ENCODE data around the gene HDAC9. TPM values are rescaled to one million over a fixed set of nuclear protein-coding genes. Genes with fewer than 3 reads are reported as not detected.

The HDAC9 gene
- total RNA-seq, 1 experiment from 2014 or later: 159 TPM

GRCh38 chr7:19009936-19010280 is 514.4 kb downstream of the HDAC9 start:
- Mint-ChIP-seq H3K27me3 (ENCODE audit: unreplicated experiment) (no peaks in the 10 kb centered on the region), H3K36me3 (ENCODE audit: insufficient read depth, unreplicated experiment) (no peaks in the 10 kb centered on the region), H3K27ac (ENCODE audit: unreplicated experiment) (no peak overlapping the region), H3K9me3 (ENCODE audit: low read depth, unreplicated experiment) (no peaks in the 10 kb centered on the region), H3K4me1 (ENCODE audit: low read depth, unreplicated experiment) (peaks cover 14% of the 10 kb centered on the region), H3K4me3 (ENCODE audit: low read depth, unreplicated experiment) (no peak overlapping the region)
- CTCF ChIA-PET: no interaction called here
- no peak for DNase-seq
- no TSS peak for BruUV-seq (replicated peaks)
- intact Hi-C loops (cut with micrococcal nuclease; ENCODE audit: unreplicated experiment): no loop called here
- TF ChIP-seq, protein P1, sequence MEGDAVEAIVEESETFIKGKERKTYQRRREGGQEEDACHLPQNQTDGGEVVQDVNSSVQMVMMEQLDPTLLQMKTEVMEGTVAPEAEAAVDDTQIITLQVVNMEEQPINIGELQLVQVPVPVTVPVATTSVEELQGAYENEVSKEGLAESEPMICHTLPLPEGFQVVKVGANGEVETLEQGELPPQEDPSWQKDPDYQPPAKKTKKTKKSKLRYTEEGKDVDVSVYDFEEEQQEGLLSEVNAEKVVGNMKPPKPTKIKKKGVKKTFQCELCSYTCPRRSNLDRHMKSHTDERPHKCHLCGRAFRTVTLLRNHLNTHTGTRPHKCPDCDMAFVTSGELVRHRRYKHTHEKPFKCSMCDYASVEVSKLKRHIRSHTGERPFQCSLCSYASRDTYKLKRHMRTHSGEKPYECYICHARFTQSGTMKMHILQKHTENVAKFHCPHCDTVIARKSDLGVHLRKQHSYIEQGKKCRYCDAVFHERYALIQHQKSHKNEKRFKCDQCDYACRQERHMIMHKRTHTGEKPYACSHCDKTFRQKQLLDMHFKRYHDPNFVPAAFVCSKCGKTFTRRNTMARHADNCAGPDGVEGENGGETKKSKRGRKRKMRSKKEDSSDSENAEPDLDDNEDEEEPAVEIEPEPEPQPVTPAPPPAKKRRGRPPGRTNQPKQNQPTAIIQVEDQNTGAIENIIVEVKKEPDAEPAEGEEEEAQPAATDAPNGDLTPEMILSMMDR (IDR thresholded peaks at IDR 0.05; ENCODE audit: unreplicated experiment): no peak

GRCh38 chr7:19011212-19011611 is 515.7 kb downstream of the HDAC9 start:
- no peak overlapping the region for H3K4me3 Mint-ChIP-seq (ENCODE audit: low read depth, unreplicated experiment)
- H3K4me1 Mint-ChIP-seq (ENCODE audit: low read depth, unreplicated experiment): peaks cover 14% of the 10 kb centered on the region
- no peak for DNase-seq
- no peaks in the 10 kb centered on the region for H3K27me3 Mint-ChIP-seq (ENCODE audit: unreplicated experiment)
- BruUV-seq (replicated peaks): no TSS peak
- CTCF ChIA-PET: no interaction called here
- H3K36me3 Mint-ChIP-seq (ENCODE audit: insufficient read depth, unreplicated experiment): no peaks in the 10 kb centered on the region
- H3K27ac Mint-ChIP-seq (ENCODE audit: unreplicated experiment): no peak overlapping the region
- H3K9me3 Mint-ChIP-seq (ENCODE audit: low read depth, unreplicated experiment): no peaks in the 10 kb centered on the region
- intact Hi-C loops (cut with micrococcal nuclease; ENCODE audit: unreplicated experiment): no loop called here
- TF ChIP-seq, protein P1 (IDR thresholded peaks at IDR 0.05; ENCODE audit: unreplicated experiment): no peak

GRCh38 chr7:19015098-19015497 is 519.5 kb downstream of the HDAC9 start:
- TF ChIP-seq, protein P1 (IDR thresholded peaks at IDR 0.05; ENCODE audit: unreplicated experiment): no peak
- no TSS peak for BruUV-seq (replicated peaks)
- no peak overlapping the region for H3K4me3 Mint-ChIP-seq (ENCODE audit: low read depth, unreplicated experiment)
- no peaks in the 10 kb centered on the region for H3K27me3 Mint-ChIP-seq (ENCODE audit: unreplicated experiment)
- peaks cover 3% of the 10 kb centered on the region for H3K9me3 Mint-ChIP-seq (ENCODE audit: low read depth, unreplicated experiment)
- H3K27ac Mint-ChIP-seq (ENCODE audit: unreplicated experiment): no peak overlapping the region
- peaks cover 14% of the 10 kb centered on the region for H3K4me1 Mint-ChIP-seq (ENCODE audit: low read depth, unreplicated experiment)
- DNase-seq: no peak
- CTCF ChIA-PET: interaction anchor here (0.7 to 0.8 kb wide), 2 partner anchors 58 to 477 kb away, joined by 3 to 4 read pairs; no protein-coding TSS in a partner anchor
- intact Hi-C loops (cut with micrococcal nuclease; ENCODE audit: unreplicated experiment): no loop called here
- H3K36me3 Mint-ChIP-seq (ENCODE audit: insufficient read depth, unreplicated experiment): no peaks in the 10 kb centered on the region

- Mint-ChIP-seq H3K27me3 (ENCODE audit: unreplicated experiment) (no peaks in the 10 kb centered on the region), H3K4me1 (ENCODE audit: low read depth, unreplicated experiment) (peaks cover 8% of the 10 kb centered on the region), H3K36me3 (ENCODE audit: insufficient read depth, unreplicated experiment) (no peaks in the 10 kb centered on the region), H3K27ac (ENCODE audit: unreplicated experiment) (no peak overlapping the region), H3K4me3 (ENCODE audit: low read depth, unreplicated experiment) (no peak overlapping the region), H3K9me3 (ENCODE audit: low read depth, unreplicated experiment) (peaks cover 3% of the 10 kb centered on the region)
- TF ChIP-seq, protein P1 (IDR thresholded peaks at IDR 0.05; ENCODE audit: unreplicated experiment): no peak
- intact Hi-C loops (cut with micrococcal nuclease; ENCODE audit: unreplicated experiment): no loop called here
- CTCF ChIA-PET: interaction anchor here (0.8 kb wide), 1 partner anchor 10 kb away, joined by 3 read pairs; no protein-coding TSS in a partner anchor
- BruUV-seq (replicated peaks): no TSS peak
- DNase-seq: no peak
These were observed 520.6 kb downstream of the HDAC9 start for GRCh38 chr7:19016140-19016539.

Measured in Calu3 (cell line).